Measurements from ENCODE around the gene KCNMA1.

The KCNMA1 gene

GRCh38 chr10:77649333-77650331 lies 12.0 kb upstream of the KCNMA1 start:
- TF ChIP-seq, protein P1, sequence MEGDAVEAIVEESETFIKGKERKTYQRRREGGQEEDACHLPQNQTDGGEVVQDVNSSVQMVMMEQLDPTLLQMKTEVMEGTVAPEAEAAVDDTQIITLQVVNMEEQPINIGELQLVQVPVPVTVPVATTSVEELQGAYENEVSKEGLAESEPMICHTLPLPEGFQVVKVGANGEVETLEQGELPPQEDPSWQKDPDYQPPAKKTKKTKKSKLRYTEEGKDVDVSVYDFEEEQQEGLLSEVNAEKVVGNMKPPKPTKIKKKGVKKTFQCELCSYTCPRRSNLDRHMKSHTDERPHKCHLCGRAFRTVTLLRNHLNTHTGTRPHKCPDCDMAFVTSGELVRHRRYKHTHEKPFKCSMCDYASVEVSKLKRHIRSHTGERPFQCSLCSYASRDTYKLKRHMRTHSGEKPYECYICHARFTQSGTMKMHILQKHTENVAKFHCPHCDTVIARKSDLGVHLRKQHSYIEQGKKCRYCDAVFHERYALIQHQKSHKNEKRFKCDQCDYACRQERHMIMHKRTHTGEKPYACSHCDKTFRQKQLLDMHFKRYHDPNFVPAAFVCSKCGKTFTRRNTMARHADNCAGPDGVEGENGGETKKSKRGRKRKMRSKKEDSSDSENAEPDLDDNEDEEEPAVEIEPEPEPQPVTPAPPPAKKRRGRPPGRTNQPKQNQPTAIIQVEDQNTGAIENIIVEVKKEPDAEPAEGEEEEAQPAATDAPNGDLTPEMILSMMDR (IDR thresholded peaks at IDR 0.05; ENCODE audit: low read depth, low read length): no peak
- DNase-seq (ENCODE audit: low read depth, low spot score): no peak
- in situ Hi-C loops (cut with HindIII; ENCODE audit: low sequenced_read_pairs): no loop called here
- no peak overlapping the region for H3K4me3 ChIP-seq (ENCODE audit: low read depth, low read length)

GRCh38 chr10:77648472-77648871 lies 10.9 kb upstream of the KCNMA1 start:
- no peak overlapping the region for H3K4me3 ChIP-seq (ENCODE audit: low read depth, low read length)
- no peak for DNase-seq (ENCODE audit: low read depth, low spot score)
- in situ Hi-C loops (cut with HindIII; ENCODE audit: low sequenced_read_pairs): no loop called here
- TF ChIP-seq, protein P1 (IDR thresholded peaks at IDR 0.05; ENCODE audit: low read depth, low read length): no peak

GRCh38 chr10:77647543-77648293 lies 10.1 kb upstream of the KCNMA1 start:
- in situ Hi-C loops (cut with HindIII; ENCODE audit: low sequenced_read_pairs): no loop called here
- TF ChIP-seq, protein P1 (IDR thresholded peaks at IDR 0.05; ENCODE audit: low read depth, low read length): no peak
- no peak for DNase-seq (ENCODE audit: low read depth, low spot score)
- no peak overlapping the region for H3K4me3 ChIP-seq (ENCODE audit: low read depth, low read length)

GRCh38 chr10:77644557-77645243 lies 7.1 kb upstream of the KCNMA1 start:
- in situ Hi-C loops (cut with HindIII; ENCODE audit: low sequenced_read_pairs): no loop called here
- TF ChIP-seq, protein P1 (IDR thresholded peaks at IDR 0.05; ENCODE audit: low read depth, low read length): no peak
- DNase-seq (ENCODE audit: low read depth, low spot score): no peak
- H3K4me3 ChIP-seq (ENCODE audit: low read depth, low read length): no peak overlapping the region

DNA sequence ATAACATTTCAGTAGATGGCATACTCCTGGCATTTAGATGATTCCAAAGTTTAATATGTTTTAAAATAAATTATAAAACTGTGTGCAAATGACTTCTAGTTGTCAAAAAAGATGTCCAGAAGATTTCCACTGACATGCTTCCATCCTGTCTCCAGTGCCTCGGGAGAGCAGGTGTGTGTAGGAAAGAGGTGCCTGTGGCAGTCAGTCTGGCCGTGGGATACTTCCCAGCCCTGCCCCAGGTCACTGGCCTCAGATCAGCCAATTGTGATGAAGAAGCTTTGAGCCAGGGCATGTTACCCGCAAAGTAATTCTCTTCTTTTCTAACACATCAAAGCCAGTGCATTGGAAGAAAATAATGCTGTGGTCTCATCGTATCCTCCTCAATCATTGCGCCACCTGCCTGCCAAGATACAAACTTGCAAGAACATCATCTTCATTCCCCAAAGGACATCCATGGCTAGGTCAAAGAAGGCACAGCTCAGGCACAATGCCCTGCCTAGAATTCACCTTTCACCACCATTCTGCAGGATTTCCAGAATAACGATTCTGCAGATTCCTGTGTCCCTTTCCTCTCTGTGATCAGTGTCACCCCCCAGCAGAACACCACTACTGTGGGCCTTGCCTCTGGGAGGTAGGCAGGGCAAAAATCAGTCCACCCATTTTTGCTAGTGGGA lies 6.3 kb upstream of the KCNMA1 start:
- no peak overlapping the region for H3K4me3 ChIP-seq (ENCODE audit: low read depth, low read length)
- DNase-seq (ENCODE audit: low read depth, low spot score): peak; percentile 68
- TF ChIP-seq, protein P1 (IDR thresholded peaks at IDR 0.05; ENCODE audit: low read depth, low read length): peak; percentile 64
- in situ Hi-C loops (cut with HindIII; ENCODE audit: low sequenced_read_pairs): no loop called here
